VCaP (cell line): ENCODE measurements around the gene DEGS2.
A peak's percentile ranks its signal among the peaks of the same experiment; 100 is the strongest.
"Not testable (repeated sequence)": the region's sequence is repeated elsewhere in the genome, so short reads cannot be mapped to it uniquely, and the experiment has no call there.

ENCODE experiments used
- H3K27ac ChIP-seq: fragments of 450-650 bp; 2 replicates; pipeline ENCODE4 v1.5.1; 2017
- TF ChIP-seq, protein P1 (sequence below): fragments of 450-650 bp; conservative IDR thresholded peaks from 2 replicates; pipeline ENCODE4 v1.5.1; 2017; ENCODE audit warnings: mild to moderate bottlenecking, moderate library complexity

DEGS2 gene

DNA sequence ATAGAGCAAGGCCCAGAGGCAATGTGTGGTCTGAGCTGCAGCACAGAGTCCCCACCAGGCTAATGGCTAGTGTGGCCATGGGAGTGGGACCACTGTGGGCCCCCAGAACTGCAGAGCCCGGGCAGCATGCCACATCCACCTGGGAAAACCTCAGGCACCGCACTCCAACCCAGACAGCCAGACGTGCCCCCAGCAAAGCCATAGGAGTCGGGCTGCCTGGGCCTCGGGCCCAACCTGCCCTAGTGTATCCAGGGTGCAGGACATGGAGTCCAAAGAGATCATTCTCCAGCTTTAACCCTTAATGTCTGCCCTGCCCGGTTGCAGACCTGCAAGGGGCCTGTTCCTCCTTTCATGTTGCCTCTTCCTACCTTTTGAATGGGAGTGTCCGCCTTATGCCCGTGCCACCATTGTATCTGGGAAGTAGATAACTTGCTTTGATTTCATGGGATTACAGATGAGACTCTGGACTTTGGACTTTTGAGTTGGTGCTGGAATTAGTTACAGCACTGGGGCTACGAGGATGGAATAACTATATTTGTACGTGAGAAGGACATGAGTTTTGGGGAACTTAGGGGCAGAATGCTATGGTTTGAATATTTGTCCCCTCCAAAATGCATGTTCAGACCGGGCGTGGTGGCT, 29.1 kb upstream of the DEGS2 start:
- TF ChIP-seq, protein P1, sequence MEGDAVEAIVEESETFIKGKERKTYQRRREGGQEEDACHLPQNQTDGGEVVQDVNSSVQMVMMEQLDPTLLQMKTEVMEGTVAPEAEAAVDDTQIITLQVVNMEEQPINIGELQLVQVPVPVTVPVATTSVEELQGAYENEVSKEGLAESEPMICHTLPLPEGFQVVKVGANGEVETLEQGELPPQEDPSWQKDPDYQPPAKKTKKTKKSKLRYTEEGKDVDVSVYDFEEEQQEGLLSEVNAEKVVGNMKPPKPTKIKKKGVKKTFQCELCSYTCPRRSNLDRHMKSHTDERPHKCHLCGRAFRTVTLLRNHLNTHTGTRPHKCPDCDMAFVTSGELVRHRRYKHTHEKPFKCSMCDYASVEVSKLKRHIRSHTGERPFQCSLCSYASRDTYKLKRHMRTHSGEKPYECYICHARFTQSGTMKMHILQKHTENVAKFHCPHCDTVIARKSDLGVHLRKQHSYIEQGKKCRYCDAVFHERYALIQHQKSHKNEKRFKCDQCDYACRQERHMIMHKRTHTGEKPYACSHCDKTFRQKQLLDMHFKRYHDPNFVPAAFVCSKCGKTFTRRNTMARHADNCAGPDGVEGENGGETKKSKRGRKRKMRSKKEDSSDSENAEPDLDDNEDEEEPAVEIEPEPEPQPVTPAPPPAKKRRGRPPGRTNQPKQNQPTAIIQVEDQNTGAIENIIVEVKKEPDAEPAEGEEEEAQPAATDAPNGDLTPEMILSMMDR: no peak
- H3K27ac ChIP-seq: no peak overlapping the region; the same call in 1 of the 2 replicates

GRCh38 chr14:100187247-100187833, 27.9 kb upstream of the DEGS2 start:
- peak overlapping the region; percentile 32 for H3K27ac ChIP-seq
- TF ChIP-seq, protein P1: no peak

GRCh38 chr14:100181876-100182551, 22.6 kb upstream of the DEGS2 start:
- not testable (repeated sequence) for H3K27ac ChIP-seq

GRCh38 chr14:100180671-100181070, 21.2 kb upstream of the DEGS2 start:
- not testable (repeated sequence) for H3K27ac ChIP-seq

GRCh38 chr14:100178691-100179090, 19.2 kb upstream of the DEGS2 start:
- TF ChIP-seq, protein P1: no peak
- H3K27ac ChIP-seq: no peak overlapping the region

- TF ChIP-seq, protein P1: no peak
Measured at GRCh38 chr14:100176811-100177327, 17.4 kb upstream of the DEGS2 start.

GRCh38 chr14:100173353-100173752, 13.9 kb upstream of the DEGS2 start:
- TF ChIP-seq, protein P1: no peak
- H3K27ac ChIP-seq: no peak overlapping the region

More at GRCh38 chr14:100176811-100177327, 17.4 kb upstream of the DEGS2 start:
- H3K27ac ChIP-seq: peak overlapping the region; percentile 34; the same call in 1 of the 2 replicates

GRCh38 chr14:100172811-100173210, 13.4 kb upstream of the DEGS2 start:
- H3K27ac ChIP-seq: no peak overlapping the region
- TF ChIP-seq, protein P1: no peak
